A549 (cell line): ENCODE results near the gene CD300E.

Source experiments
- CTCF ChIP-seq: fragments of >200 bp; sonication (Bioruptor Twin); formaldehyde crosslinking; IDR thresholded peaks from 3 replicates; pipeline ENCODE4 v1.5.1; 2016
- POLR2A ChIP-seq: IDR thresholded peaks from 2 replicates; pipeline ENCODE4 v1.6.1; 2012; ENCODE audit warnings: mild to moderate bottlenecking, low read length

- TF ChIP-seq POLR2A (no peak), CTCF (no peak)
These were observed 48.9 kb downstream of the CD300E start for GRCh38 chr17:74574489-74575142.
